ENCODE data around the gene FOXO3.
"Not testable (repeated sequence)": the region's sequence is repeated elsewhere in the genome, so short reads cannot be mapped to it uniquely, and the experiment has no call there.

The FOXO3 gene

DNA sequence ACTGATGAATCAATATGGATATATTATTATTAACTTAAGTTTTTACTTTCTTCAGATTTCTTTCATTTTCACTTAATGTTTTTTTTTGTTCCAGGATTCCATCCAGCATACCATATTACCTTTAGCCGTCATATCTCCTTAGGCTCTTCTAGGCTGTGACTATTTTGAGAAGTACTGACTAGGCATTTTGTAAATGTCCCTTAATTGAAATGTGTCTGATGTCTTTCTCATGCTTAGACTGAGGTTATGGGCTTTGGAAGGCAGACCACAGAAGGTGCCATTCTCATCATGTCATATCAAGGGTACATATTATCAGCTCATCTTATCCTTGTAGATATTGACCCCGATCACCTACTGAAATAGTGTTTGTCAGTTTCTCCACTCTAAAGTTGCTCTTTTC, 101.3 kb downstream of the FOXO3 start:
- no peak for DNase-seq

DNA sequence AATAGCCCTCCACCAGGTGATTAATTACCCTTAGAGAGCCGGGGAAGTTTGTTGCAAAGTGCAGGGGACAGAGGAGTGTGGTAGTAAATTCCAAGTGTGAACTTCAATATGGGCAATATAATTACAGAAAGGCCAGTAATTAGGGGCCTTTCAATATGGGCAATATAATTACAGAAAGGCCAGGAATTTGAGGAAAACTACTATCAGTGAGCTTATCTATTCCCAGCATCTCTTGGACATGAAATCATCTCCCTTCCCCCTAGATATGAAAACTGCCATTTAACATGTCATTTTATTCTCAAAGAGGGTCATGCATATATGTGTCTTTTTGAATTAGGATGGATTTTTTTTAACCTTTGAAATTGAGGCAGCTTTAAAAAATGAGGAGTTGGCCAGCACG, 102.0 kb downstream of the FOXO3 start:
- no peak for DNase-seq

DNA sequence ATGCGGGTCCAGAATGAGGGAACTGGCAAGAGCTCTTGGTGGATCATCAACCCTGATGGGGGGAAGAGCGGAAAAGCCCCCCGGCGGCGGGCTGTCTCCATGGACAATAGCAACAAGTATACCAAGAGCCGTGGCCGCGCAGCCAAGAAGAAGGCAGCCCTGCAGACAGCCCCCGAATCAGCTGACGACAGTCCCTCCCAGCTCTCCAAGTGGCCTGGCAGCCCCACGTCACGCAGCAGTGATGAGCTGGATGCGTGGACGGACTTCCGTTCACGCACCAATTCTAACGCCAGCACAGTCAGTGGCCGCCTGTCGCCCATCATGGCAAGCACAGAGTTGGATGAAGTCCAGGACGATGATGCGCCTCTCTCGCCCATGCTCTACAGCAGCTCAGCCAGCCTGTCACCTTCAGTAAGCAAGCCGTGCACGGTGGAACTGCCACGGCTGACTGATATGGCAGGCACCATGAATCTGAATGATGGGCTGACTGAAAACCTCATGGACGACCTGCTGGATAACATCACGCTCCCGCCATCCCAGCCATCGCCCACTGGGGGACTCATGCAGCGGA, 102.9 kb downstream of the FOXO3 start:
- peak in 1 of 14 donors; percentile 57 for DNase-seq

DNA sequence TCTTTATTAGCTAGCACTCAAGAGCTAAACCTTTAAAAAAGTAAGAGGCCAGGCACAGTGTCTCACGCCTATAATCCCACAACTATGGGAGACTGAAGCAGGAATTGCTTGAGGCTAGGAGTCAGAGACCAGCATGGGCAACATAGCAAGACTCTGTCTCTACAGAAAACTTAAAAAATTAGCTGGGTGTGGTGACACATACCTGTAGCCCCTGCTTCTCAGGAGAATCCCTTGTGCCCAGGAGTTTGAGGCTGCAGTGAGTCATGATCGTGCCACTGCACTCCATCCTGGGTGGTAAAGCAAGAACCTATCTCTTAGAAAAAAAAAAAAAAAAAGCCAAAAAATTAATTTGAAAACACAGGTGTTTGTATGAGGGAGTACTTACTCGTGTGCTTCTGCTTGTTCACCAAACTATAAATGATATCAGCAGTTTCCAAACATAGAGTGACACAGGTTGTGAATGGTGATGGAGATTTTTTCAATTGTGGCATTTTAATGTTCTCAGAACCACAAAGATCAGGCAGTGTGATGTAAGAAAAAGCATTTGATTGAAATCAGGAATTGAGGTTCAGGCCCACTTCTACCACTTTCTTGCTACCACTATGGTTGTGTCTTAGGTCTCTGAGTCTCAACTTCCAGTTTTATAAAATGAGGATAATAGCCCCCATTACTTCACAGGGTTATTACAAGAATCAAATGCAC, 104.9 kb downstream of the FOXO3 start:
- DNase-seq, result no peak

DNA sequence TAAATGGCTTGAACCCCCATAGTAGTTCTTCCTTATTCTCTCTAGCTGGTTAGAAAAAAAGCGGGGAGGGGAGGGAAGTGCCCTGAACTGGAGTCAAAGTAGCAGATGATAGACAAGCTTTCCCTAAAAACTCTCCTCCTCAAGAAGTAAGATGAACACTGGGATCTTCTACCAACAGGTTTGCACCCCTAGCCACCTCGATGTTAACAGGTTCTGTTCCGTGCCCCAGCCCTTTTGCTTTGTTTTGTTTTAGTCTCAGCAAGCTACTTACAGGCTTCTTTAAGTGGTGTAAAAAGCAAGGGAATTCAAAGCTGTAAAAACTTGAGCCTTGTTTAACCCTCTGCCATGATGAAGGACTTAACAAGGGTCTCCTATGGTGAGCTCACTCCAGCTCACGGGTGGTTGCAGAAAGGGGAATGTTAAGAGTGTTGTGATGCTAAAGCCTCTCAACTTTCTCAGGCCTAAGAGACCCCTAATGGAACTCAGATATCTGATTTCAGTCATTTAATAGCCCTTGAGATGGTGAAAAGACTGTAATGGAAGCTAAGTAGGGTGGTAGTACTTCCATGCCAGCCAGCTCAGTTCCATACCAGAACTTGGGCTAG, 106.0 kb downstream of the FOXO3 start:
- DNase-seq, result no peak

DNA sequence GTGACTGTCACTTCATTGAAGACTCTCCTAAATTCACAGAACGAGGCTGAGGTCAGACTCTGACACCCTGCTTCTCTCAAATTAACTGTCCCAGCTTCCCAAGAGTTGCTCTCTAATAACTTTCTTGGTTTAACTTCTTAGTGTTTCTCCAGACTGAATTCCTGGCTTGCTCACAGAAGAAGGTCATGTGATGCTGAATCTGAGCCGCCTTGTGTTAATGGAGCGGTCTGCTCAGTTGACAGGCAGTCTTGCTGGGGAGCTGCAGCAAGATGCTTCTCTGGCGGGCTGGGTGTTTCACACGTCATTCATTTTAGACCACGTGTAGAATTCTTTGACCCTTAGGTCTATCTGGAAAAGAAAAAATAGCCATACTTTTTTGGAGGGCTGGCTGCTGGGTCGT, 107.3 kb downstream of the FOXO3 start:
- peak in 4 of 14 donors; percentile 16 to 37 (median 20) for DNase-seq

DNA sequence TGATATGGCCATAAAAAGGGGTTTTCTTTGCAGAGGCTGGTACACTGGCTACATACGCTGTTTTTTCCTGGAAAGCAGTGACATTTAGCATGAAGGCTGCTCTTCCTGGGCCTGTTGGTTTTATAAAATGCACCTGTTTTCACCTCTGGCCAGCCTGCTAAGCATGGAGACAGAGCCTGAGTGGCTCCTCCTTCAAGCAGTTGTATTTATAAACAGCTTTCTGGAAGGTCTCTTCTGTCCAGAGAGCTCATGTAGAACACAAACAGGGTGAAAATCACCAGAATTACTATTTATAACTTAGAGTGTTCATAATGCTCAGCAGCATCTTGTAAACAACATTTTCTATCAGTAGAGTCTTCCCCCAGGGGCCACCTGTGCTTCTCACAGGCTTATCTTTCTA, 109.0 kb downstream of the FOXO3 start:
- DNase-seq, result no peak

DNA sequence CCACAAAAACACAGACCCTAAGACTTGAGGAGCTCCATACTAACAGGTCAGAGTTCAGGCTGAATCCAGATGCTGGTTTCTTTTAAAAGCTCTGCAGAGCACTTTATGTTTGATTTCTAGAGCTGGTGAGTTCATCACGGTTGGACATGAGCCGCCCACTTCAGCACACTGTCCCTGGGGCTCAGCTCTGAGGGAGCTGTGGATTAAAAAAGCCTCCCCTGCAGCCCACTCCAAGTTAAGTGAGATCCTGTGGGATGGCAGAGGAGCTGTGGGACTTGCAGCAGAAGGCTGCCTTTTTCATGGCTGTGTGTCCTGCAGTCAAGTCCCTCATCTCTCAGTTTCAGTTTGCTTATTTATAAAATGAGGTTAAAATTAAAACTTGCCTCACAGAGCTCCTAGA, 110.5 kb downstream of the FOXO3 start:
- no peak for DNase-seq

DNA sequence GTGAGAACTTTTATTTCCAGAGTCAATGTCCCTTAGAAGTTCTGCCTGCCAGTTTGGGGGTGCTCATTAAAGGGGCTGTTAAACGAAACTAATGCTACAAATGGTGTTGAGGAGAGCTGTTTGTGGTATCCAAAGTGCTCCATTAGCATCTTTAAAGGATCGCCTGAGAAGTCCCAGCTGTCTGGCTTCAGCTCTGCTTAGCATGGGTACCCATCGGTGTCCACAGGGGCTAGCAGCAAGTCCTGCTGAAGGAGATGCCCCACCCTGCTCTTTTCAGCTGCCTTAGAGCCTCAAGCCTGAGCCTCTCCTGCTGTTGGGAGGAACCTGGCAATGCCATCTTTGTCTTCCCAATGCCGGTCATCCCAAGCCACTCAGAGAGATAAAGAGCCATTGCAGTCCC, 111.1 kb downstream of the FOXO3 start:
- DNase-seq, result no peak

DNA sequence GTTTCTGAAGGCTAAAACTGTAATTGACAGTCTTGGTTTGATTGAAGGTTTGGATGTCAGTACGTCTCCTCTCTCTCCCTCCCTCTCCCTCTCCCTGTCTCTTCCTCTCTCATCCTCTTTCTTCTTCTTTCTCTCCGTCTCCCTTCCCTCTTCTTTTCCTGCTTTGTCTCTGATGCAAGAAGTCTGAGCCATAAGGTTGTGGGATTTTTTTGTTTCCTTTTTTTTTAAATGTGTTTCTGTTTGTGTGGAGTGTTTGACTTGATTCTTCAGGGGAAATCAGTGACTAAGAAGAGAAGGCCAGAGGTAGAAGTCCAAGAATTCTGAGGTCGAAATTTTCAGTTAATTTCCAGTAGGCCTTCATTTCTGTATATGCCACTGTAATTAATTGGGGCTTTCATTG, 111.9 kb downstream of the FOXO3 start:
- no peak for DNase-seq

DNA sequence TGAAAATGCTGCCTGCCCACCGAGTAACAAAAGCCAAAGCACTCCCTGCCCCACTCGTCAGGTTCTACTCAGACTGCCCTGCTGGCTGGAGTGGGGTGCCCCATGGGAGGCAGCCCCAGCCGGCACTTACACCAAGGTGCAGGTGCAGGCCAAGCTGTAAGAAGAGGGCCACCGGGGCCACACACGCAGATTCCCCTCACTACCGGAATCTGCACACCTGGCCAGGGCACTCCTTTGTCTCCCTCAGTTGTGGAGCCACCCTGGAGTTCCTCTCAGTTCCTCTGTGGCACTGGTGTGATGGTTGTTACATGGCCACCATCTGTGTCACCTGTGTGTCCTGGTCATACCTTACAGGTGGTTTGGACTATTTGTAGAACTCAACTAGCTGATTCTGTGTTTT, 112.4 kb downstream of the FOXO3 start:
- DNase-seq, result no peak

DNA sequence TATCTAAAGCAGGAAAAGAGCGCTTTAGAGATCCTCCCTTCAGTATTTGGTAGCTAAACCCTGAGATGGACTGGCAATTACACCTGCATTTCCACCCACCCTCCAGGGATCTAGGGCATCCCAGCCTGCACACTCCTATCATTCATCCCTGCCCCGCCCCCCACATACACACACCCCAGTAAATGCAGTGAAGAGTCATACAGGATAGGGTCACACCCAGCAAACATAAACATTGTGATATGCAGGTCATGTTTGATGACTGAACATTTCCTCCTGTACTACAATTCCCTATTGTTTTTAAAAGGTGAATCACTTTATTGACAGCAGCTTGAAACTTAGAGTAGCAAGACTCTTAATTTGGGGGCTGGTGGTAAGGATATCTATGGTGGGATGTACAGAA, 112.9 kb downstream of the FOXO3 start:
- no peak for DNase-seq

DNA sequence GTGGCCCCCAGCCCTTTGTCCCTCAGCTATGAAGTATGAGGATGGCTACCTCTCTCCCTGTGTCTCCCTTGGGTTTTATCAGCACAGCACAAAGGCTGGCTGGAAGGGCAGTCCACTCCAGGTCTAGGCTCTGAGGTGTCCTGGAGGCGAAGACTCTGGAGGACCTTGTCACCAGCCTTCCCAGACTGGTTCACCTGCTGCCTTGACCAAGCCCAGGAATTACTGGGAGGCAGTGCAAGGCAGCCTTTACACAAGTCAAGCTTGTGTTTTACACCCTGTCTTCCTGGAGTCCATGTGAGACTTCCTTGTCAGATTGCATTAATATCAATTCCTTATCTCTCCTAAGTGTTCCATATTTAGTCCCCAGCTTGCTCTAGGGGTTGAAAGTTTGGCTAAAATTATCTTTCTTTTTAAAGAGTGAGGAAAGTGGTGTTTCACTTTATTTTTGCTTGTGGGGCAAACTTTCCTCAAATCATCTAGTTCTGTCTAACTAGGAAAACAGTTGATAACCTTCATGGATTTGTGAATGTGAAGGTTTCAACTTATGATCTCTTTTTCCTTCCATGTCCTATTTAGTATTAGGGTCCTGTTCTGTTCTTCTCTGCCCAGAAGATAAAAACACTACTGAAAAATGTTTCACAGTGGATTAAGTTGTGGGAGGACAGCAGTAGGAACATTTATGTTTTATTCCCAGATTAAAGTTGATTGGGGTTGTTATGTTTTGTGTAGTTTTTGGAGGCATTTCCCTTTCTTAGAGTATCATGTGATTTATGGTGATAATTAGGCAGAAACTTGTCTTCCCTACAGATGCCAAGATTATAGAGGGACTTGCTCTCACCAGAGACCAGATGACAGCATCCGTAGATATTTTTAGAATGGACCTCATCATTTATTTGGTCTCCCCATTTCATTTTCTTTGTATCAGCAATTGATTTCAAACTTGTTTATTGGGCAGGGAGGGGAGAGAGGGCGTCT, 114.8 kb downstream of the FOXO3 start:
- no peak for DNase-seq

DNA sequence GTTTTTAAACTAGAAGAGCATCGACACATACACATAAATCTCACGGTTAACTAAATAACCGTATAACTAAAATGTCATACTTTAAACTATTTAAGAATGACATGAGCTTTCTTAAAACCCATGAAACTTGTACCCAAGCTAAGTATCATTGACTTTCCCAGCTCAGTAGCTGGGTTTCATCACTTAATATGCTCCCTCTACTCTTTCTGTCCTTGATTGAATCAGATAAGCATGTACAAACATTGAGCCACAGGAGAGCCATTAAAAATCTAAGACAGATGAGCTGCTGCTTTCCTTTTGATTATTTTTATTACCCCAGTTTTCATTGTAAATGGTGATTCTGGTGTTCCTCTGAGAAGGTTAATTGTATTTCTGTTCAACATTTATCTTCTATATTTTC, 115.8 kb downstream of the FOXO3 start:
- DNase-seq, result no peak

DNA sequence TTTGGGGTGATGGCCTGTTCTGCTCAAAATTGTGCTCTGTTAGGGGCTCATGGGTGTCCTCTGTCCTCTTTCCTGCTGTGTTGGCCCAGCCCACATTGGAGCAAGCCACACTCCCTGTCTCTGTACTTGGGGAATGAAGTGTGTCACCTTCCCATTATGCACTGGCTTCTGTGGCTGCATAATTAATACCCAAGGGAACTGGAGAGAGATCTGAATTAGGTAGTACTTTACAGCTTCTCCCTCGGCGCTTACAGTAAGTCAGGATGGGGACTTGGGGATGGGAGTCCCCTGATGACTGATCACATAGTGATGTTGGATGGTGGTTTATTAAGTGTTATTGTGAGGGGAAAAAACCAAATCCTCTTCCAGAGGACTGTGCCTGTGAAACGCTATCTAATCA, 116.6 kb downstream of the FOXO3 start:
- no peak for DNase-seq

DNA sequence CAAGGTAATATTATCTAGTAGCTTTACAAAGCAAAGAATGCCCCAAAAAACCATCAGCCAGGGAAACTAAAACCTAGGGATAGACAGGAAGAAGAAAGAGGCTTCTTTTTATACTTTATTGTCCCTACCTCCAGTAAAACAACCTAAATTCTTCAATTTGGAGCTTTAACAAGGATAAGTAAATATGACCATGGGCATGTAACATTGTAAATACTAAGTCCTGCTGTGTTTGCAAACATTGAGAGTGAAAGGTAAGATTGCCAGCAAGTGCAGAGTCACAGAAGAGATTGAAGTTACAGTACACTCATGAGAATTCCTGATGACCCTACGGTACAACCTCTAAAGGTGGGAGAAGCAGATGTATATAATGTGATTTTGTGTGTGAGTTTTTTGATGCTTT, 117.2 kb downstream of the FOXO3 start:
- no peak for DNase-seq

DNA sequence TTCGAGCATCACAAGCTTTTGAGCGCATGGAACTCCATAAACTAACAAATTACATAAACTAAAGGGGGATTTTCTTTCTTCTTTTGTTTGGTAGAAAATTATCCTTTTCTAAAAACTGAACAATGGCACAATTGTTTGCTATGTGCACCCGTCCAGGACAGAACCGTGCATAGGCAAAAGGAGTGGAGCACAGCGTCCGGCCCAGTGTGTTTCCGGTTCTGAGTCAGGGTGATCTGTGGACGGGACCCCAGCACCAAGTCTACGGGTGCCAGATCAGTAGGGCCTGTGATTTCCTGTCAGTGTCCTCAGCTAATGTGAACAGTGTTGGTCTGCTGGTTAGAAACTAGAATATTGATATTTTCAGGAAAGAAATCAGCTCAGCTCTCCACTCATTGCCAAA, 119.6 kb downstream of the FOXO3 start:
- DNase-seq, result not testable (repeated sequence)

DNA sequence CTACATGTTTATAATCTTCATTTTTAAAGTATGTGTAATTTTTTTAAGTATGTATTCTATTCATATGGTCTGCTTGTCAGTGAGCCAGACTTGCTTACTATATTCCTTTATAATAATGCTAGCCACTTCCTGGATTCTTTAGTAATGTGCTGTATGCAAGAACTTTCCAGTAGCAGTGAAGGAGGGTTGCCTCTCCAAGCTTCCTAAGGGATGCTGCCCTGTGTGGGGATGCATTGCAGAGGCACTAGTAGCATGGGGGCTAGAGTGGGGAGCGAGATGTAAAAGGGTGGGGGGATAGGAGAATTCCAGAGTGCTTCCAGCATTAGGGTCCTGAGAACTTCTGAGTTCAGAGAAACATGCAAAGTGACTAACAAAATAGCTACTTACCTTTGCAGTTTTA, 121.0 kb downstream of the FOXO3 start:
- not testable (repeated sequence) for DNase-seq

DNA sequence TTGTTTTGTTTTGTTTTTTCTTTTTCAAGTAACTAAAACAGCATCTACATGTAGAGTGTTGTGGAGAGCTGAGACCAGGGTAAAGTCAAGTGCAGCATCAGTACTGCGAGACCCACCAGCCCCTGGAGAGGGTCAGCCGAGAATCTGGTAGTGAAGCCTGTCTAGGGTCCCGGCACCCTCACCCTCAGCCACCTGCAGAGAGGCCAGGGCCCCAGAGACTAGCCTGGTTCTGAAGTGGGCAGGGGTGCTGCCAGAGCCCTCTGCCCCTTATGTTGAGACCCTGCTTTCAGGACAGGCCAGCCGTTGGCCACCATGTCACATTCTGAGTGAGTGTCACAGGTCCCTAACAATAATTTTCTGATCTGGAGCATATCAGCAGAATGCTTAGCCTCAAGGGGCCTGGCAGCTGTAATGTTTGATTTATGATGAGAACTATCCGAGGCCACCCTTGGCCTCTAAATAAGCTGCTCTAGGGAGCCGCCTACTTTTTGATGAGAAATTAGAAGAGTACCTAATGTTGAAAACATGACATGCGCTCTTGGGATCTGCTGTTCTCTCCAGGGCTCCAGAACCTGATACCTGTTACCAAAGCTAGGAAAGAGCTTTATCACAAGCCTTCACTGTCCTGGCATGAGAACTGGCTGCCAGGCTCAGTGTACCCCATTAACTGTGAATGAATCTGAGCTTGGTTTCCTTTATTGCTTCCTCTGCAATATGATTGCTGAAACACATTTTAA, 121.8 kb downstream of the FOXO3 start:
- not testable (repeated sequence) for DNase-seq

DNA sequence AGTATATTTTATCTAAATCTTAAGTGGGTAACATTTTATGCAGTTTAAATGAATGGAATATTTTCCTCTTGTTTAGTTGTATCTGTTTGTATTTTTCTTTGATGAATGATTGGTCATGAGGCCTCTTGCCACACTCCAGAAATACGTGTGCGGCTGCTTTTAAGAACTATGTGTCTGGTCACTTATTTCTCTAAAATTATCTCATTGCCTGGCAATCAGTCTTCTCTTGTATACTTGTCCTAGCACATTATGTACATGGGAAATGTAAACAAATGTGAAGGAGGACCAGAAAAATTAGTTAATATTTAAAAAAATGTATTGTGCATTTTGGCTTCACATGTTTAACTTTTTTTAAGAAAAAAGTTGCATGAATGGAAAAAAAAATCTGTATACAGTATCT, 123.3 kb downstream of the FOXO3 start:
- not testable (repeated sequence) for DNase-seq

DNA sequence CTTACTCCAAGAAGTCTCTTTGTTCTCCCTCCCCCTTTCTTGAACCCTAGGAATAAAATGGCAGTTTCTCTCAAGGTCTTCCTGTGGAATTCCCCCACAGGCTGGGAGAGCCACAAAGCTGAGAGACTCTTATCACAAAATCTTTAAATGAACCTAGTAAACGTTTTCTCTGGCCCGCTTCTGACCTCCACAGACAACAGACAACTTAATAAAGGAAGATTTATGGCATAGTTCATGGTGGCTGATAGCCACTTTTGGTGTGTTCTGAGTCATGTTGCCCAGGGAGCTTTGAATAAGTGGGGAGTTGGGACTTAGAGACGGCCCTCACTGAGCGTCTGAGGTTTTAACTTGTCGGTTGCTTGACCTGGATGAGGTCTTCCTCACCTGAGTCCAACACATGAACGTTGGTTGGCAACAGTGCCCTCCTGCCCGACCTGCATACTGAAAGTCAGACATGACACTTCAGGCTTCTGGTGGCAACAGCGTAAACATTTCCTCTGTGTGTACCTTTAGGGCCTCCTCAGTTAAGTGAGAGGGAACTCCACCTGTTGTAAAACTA, 124.1 kb downstream of the FOXO3 start:
- DNase-seq, result no peak

DNA sequence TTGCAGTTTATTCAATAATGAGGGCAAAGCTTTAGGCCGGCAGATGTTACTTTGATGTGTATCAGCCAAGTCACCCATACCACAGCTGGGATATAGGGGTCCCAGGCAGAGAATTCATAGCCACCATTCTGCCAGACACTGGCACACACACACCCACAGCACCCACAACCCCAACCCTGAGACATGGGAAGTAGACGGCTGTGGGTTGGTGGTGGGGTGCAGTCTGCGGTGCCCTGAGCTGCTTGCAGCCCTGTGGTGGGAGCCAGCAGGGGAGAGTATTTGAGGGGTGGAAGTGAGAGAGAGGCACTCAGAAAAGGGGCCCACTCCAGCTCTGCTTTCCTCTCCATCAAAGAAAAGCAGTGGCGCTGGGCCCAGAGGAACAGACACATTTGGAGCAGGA, 125.3 kb downstream of the FOXO3 start:
- no peak for DNase-seq

All from C1 segment of cervical spinal cord (tissue), 14 donors.